Measurements from ENCODE around the gene TBC1D16. TPM values are rescaled to one million over a fixed set of nuclear protein-coding genes. Genes with fewer than 3 reads are reported as not detected.
A peak's percentile ranks its signal among the peaks of the same experiment; 100 is the strongest.

Gene TBC1D16
- total RNA-seq, 1 experiment from 2014 or later: 55.4 TPM

- Mint-ChIP-seq H3K36me3 (ENCODE audit: insufficient read depth, unreplicated experiment) (peaks cover 5% of the 10 kb centered on the region), H3K4me3 (ENCODE audit: unreplicated experiment) (no peak overlapping the region), H3K4me1 (ENCODE audit: low read depth, unreplicated experiment) (peaks cover 12% of the 10 kb centered on the region), H3K27ac (ENCODE audit: unreplicated experiment) (no peak overlapping the region), H3K9me3 (ENCODE audit: unreplicated experiment) (no peaks in the 10 kb centered on the region), H3K27me3 (ENCODE audit: insufficient read depth, unreplicated experiment) (no peaks in the 10 kb centered on the region)
- H3K27me3 ChIP-seq (replicated peaks; ENCODE audit: control insufficient read depth, insufficient read depth, low read length): no peaks in the 10 kb centered on the region; the same call in 1 of the 2 replicates
- no TSS peak for BruUV-seq (replicated peaks)
- no peaks in the 10 kb centered on the region for H3K9me3 ChIP-seq
- H3K36me3 ChIP-seq (ENCODE audit: control insufficient read depth, insufficient read depth, low read length): no peaks in the 10 kb centered on the region
- ChIA-PET CTCF (interaction anchor here (0.6 kb wide), 1 partner anchor 145 kb away, joined by 5 read pairs; no protein-coding TSS in a partner anchor), POLR2A (interaction anchor here (0.7 kb wide), 2 partner anchors 29 to 47 kb away, joined by 3 read pairs; no protein-coding TSS in a partner anchor)
- TF ChIP-seq CTCF (IDR thresholded peaks at IDR 0.05; ENCODE audit: insufficient read depth in 1 of 2, low read depth in 1 of 2, low read length in 1 of 2, severe bottlenecking in 1 of 2, unreplicated experiment in 1 of 2): no peak
- H3K4me3 ChIP-seq (ENCODE audit: low read depth, low read length): no peak overlapping the region
- H3K4me1 ChIP-seq: no peaks in the 10 kb centered on the region
- intact Hi-C loops (cut with micrococcal nuclease; ENCODE audit: unreplicated experiment): no loop called here
- DNase-seq: no peak
These were observed 147.6 kb downstream of the TBC1D16 start for GRCh38 chr17:79888009-79888540.

- Mint-ChIP-seq H3K36me3 (ENCODE audit: insufficient read depth, unreplicated experiment) (peaks cover 4% of the 10 kb centered on the region), H3K27me3 (ENCODE audit: insufficient read depth, unreplicated experiment) (no peaks in the 10 kb centered on the region), H3K27ac (ENCODE audit: unreplicated experiment) (peak overlapping the region; percentile 15), H3K4me1 (ENCODE audit: low read depth, unreplicated experiment) (peaks cover 10% of the 10 kb centered on the region), H3K9me3 (ENCODE audit: unreplicated experiment) (no peaks in the 10 kb centered on the region), H3K4me3 (ENCODE audit: unreplicated experiment) (no peak overlapping the region)
- POLR2A ChIA-PET: interaction anchor here (0.7 kb wide), 2 partner anchors 29 to 46 kb away, joined by 3 read pairs; no protein-coding TSS in a partner anchor
- no peak for TF ChIP-seq CTCF (IDR thresholded peaks at IDR 0.05; ENCODE audit: insufficient read depth in 1 of 2, low read depth in 1 of 2, low read length in 1 of 2, severe bottlenecking in 1 of 2, unreplicated experiment in 1 of 2)
- no peak for DNase-seq
- Histone ChIP-seq H3K4me3 (ENCODE audit: low read depth, low read length) (no peak overlapping the region), H3K9me3 (no peaks in the 10 kb centered on the region), H3K27me3 (replicated peaks; ENCODE audit: control insufficient read depth, insufficient read depth, low read length) (no peaks in the 10 kb centered on the region; the same call in 1 of the 2 replicates), H3K36me3 (ENCODE audit: control insufficient read depth, insufficient read depth, low read length) (no peaks in the 10 kb centered on the region), H3K4me1 (no peaks in the 10 kb centered on the region)
- BruUV-seq (replicated peaks): no TSS peak
- CTCF ChIA-PET: no interaction called here
- intact Hi-C loops (cut with micrococcal nuclease; ENCODE audit: unreplicated experiment): no loop called here
These were observed 148.2 kb downstream of the TBC1D16 start for GRCh38 chr17:79887451-79887991.

GRCh38 chr17:79883202-79883601, 152.5 kb downstream of the TBC1D16 start:
- H3K4me3 Mint-ChIP-seq (ENCODE audit: unreplicated experiment): no peak overlapping the region
- H3K27me3 Mint-ChIP-seq (ENCODE audit: insufficient read depth, unreplicated experiment): no peaks in the 10 kb centered on the region
- Histone ChIP-seq H3K4me3 (ENCODE audit: low read depth, low read length) (no peak overlapping the region), H3K36me3 (ENCODE audit: control insufficient read depth, insufficient read depth, low read length) (no peaks in the 10 kb centered on the region), H3K9me3 (no peaks in the 10 kb centered on the region), H3K27me3 (replicated peaks; ENCODE audit: control insufficient read depth, insufficient read depth, low read length) (no peaks in the 10 kb centered on the region; the same call in 1 of the 2 replicates), H3K4me1 (no peaks in the 10 kb centered on the region)
- DNase-seq: no peak
- no TSS peak for BruUV-seq (replicated peaks)
- no peak overlapping the region for H3K27ac Mint-ChIP-seq (ENCODE audit: unreplicated experiment)
- TF ChIP-seq CTCF (IDR thresholded peaks at IDR 0.05; ENCODE audit: insufficient read depth in 1 of 2, low read depth in 1 of 2, low read length in 1 of 2, severe bottlenecking in 1 of 2, unreplicated experiment in 1 of 2): no peak
- H3K9me3 Mint-ChIP-seq (ENCODE audit: unreplicated experiment): no peaks in the 10 kb centered on the region
- peaks cover 7% of the 10 kb centered on the region for H3K4me1 Mint-ChIP-seq (ENCODE audit: low read depth, unreplicated experiment)
- intact Hi-C loops (cut with micrococcal nuclease; ENCODE audit: unreplicated experiment): no loop called here
- no peaks in the 10 kb centered on the region for H3K36me3 Mint-ChIP-seq (ENCODE audit: insufficient read depth, unreplicated experiment)
- ChIA-PET CTCF (no interaction called here), POLR2A (no interaction called here)

Other genes with a start within 250 kb of the TBC1D16 start
- gene CBX8, start 238.8 kb downstream of the TBC1D16 start, total RNA-seq (2022): 34.3 and 36.6 TPM in 2 replicates
- gene CBX4, start 196.4 kb downstream of the TBC1D16 start, total RNA-seq (2022): 90.8 and 114 TPM in 2 replicates
- 3.7 and 3.9 TPM in 2 replicates for gene CCDC40, start 770 bp upstream of the TBC1D16 start, total RNA-seq (2022)
- gene GAA, start 65.7 kb upstream of the TBC1D16 start, total RNA-seq (2022): 42.4 and 44.6 TPM in 2 replicates
- gene EIF4A3, start 111.3 kb upstream of the TBC1D16 start, total RNA-seq (2022): 190 and 192 TPM in 2 replicates
- gene CARD14, start 134.2 kb upstream of the TBC1D16 start, total RNA-seq (2022): 1.3 and 1.8 TPM in 2 replicates
- gene SGSH, start 184.5 kb upstream of the TBC1D16 start, total RNA-seq (2022): 39.5 and 42.8 TPM in 2 replicates
- gene SLC26A11, start 184.6 kb upstream of the TBC1D16 start, total RNA-seq (2022): 37.1 and 46.0 TPM in 2 replicates
- 61.4 and 70.5 TPM in 2 replicates for gene RNF213, start 225.0 kb upstream of the TBC1D16 start, total RNA-seq (2022)